GM18909 (cell line): Measurements from ENCODE around the gene SKA3.
"Not testable (repeated sequence)": the region's sequence is repeated elsewhere in the genome, so short reads cannot be mapped to it uniquely, and the experiment has no call there.

Experiments
- ATAC-seq: cut with Tn5 transposase; IDR thresholded peaks from one replicate; pipeline ENCODE4 v1.9.1; 2021; ENCODE audit warnings: mild to moderate bottlenecking; ENCODE audit not compliant: unreplicated experiment, poor library complexity

SKA3 gene

DNA sequence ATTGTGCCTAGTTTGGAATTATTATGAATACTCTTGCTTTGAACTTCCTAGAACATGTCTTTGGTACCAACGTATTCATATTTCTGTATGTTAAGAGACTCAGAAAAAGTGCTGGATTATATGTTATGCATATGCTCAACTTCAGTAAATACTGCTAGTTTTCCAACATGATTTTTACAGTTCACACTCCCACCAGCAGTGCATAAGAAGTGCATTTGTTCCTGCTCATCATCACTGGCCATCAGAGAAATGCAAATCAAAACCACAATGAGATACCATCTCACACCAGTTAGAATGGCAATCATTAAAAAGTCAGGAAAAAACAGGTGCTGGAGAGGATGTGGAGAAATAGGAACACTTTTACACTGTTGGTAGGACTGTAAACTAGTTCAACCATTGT is 2.6 kb downstream of the SKA3 start:
- ATAC-seq: not testable (repeated sequence)

DNA sequence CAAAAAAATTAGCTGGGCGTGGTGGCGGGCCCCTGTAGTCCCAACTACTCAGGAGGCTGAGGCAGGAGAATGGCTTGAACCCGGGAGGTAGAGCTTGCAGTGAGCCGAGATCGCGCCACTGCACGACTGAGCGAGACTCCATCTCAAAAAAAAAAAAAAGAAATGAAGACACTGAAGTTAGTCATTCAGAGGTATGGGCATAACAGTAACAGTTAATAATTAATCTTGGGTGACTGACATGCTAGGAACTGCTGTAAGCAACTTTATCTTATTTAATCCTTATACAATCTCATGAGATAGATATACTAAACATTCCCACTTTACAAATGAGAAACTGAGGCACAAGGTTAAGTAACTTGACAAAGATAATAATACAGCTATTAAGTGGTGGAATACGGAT is 4.9 kb downstream of the SKA3 start:
- ATAC-seq: no peak

DNA sequence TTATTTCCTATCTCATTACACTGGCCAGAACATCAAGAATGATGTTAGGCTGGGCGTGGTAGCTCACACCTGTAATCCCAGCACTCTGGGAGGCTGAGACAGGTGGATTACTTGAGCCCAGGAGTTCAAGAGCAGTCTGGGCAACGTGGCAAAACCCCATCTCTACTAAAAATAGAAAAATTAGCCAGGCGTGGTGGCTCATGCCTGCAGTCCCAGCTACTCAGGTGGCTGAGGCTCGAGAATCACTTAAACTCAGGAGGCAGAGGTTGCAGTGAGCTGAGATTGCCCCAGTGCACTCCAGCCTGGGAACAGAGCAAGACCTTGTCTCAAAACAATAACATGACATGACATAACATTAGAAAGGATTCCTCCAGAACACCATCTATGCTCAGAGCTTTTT is 10.7 kb downstream of the SKA3 start:
- not testable (repeated sequence) for ATAC-seq

DNA sequence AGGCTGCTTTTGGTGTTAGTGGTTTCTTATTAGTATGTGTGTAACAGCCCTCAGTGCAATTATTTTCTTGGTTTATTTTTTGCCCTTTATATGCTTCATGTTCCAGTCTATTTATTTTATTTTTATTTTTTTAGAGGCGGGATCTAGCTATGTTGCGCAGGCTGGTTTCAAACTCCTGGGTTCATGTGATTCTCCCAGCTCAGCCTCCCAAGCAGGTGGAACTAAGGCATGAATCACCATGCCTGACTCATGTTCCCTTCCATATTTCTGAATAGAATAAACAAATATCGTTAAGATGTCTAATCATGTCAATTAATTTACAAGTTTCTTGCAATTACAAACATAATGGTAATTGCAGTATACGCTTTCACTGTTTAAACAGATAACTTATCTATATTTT is 11.7 kb downstream of the SKA3 start:
- ATAC-seq: no peak

DNA sequence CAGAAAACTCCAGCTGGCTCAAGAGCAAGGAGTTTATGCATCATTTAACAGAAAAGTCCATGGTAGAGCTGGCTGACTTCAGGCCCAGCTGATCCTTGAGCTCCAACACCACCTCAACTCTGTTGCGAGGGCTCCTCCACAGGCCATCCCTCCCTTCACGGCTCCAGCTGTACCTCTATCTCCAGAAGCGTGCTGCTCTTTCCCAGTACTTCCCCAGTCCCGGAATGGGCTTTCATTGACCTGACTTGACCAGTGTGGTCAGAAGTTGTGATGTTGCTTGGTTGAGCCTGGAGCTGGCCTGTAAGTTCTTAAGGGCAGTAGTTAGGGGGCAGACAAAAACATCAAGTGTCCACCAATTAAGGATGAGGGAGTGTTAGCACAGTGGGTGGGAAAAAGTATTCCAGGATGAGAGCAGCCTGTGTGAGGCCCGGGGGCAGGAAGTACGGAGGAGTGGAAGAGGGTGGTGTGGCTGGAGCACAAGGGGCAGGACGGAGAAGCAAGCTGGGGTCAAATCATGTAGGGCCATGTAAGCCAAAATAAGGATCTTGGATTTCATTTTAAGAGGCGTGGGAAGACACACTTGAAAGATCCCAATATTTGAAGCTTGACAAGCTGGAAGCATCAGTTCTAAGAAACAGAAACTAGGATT is 24.0 kb downstream of the SKA3 start:
- no peak for ATAC-seq

DNA sequence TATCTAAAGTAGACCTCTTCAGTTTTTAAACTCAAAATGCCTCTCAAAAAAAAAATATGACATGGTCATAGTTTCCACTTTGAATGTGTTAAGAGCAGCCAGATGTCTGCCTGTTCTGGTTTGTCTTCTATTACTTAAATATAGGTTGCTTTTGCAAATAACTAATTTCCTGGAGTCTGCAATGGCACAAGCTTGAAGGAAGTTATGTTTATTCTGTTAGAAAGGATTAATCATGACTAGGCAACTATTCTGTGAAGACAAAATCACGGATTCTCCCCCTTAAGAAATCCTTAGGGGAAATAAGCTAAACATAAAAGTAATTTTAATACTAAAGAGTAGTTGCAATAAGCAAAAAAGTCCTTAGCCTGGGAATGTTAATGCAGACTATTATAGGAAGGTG is 26.3 kb downstream of the SKA3 start:
- no peak for ATAC-seq

DNA sequence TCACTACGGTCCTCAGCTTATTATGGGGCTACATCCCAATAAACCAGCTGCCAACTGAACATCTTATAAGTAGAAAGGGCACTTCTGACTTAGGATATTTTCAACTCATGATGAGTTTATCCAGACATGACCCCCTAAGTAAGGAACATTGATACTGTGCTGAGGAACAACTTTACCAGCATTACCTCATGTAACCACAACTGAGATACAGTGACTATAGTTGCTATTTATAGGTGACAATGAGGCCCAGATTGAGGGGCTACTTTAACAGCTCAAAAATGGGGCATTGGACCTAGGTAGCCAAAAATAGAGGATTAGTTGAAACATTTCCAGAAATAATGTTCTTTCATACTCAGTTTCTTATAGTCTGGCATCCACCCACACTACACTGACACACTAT is 26.8 kb downstream of the SKA3 start:
- no peak for ATAC-seq

DNA sequence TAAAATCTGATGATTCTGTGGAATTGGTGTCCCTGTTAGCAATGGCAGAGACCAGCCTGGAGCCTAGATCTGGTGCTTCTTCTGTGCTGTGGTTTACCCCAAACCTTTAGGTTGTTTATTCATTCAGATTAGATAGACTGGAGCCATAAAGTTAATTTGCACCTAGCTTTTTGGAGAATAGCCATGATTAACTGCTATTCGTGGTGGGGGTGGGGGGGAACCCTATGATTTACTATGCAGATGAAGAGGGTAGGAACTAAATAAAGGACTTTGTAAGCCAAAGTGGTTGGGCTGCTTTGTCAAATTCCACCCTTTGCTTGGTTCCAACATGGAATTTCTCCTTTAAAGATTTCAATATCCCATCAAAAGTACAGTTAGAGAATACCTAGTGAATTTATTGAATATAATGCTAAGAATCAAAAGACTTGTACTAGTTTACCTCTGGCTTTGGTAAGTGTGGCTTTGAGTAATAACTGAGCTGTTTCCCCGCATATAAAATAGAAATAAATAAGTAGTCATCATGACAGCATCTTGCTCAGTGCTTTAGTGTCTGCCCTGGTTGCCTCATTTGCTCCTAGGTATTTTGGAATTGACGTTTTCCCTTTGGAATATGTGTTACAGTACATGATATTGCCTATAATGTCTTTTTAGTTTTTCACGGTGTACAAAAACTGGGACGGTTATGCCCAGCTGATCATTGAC is 27.6 kb downstream of the SKA3 start:
- no peak for ATAC-seq

DNA sequence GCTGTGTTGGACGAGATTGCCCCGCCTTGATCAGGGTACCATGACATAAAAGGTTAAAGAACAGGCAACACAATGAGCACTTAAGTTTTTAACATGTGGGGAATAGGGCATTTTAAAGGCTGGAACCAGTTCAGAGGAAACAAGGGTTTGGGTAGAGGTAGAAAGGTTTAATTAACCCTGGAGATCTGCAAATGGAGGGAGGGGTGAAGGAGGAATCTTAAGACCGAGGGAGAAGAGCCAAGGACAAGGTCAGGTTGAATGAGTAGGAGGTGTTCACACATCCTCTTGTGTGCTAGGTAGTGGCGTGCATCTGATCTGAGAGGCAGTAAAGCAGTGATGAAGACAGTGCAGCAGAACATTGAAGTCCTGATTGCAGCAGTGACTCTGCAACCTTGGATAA is 28.5 kb downstream of the SKA3 start:
- no peak for ATAC-seq

DNA sequence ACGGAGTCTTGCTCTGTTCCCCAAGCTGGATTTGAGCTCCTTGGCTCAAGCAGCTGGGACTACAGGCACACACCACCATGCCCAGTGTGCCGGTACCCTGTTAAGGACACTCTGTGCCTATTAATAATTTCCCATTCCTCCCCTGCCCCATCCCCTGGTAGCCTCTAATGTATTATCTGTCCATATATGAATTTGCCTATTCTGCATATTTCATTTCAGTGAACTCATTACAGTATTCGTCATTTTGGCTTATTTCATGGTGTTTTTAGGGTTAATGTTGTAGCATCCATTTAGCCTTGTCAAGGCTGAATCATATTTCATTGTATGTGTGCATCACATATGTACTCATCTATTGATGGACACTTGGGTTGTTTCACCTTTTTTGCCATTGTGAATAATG is 33.6 kb downstream of the SKA3 start:
- ATAC-seq: no peak

DNA sequence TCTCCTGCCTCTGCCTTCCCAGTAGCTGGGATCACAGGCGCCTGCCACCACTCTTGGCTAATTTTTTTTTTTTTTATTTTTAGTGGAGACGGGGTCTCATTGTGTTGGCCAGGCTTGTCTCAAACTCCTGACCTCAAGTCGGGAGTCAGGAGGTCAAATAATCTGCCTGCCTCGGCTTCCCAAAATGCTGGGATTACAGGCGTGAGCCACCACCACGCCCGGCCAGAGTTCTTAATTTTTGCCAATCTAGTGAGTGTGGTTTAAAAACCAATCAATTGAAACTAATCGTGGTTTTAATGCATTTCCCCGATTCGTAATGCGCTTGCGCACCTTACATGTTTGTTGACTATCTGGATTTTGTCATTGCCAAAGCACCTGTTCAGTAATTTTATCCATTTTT is 37.0 kb downstream of the SKA3 start:
- no peak for ATAC-seq

DNA sequence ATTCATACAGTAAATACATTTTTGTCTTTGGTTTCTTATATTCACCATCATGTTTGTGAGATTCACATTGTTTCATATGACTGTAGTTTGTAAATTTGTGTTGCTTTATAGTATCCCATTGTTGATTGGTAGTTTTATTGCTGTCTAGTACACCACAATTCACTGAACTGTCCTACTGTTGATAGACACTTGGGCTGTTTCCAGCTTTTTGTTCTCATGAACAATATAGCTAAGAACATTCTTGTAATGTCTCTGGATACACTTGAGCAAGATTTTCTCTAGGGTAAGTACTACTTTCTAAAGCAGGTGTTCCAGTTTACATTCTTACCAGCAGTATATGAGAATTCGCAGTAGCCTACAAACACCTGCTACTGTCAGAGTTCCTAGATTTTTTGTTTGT is 37.8 kb downstream of the SKA3 start:
- no peak for ATAC-seq

DNA sequence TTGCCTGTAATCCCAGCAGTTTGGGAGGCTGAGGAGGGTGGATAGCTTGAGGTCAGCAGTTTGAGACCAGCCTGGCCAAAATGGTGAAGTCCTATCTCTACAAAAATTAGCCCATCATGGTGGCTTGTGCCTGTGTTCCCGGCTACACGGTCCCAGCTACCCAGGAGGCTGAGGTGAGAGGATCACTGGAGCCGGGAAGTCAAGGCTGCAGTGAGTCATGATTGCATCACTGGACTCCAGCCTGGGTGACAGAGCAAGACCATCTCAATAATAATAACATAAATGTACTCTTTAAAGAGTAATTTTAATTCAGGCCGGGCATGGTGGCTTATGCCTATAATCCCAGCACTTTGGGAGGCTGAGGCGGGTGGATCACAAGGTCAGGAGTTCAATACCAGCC is 38.7 kb downstream of the SKA3 start:
- no peak for ATAC-seq

DNA sequence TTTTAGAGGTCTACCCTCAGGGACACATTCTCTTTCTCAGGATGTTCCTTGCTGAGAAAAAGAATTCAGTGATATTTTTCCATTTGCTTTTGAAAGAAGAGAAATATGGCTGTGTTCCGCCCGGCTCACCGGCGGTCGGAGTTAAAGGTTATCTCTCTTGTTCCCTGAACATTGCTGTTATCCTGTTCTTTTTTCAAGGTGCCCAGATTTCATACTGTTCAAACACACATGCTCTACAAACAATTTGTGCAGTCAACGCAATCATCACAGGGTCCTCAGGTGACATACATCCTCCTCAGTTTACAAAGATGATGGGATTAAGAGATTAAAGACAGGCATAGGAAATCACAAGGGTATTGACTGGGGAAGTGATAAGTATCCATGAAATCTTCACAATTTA is 40.5 kb downstream of the SKA3 start:
- ATAC-seq: not testable (repeated sequence)

DNA sequence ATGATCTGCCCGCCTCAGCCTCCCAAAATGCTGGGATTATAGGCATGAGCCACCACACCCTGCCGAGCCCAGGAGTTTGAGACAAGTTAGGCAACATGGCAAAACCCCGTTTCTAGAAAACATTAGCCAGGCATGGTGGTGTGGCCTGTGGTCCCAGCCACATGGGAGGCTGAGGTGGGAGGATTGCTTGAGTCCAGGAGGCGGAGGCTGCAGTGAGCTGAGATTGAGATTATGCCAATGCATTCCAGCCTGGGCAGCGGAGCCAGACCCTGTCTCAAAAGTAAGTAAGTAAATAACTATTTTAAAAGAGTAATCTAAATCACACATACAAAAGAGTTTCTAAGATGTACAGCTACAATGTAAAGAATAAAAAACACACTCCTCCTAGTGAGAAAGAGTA is 41.9 kb downstream of the SKA3 start:
- ATAC-seq: no peak

DNA sequence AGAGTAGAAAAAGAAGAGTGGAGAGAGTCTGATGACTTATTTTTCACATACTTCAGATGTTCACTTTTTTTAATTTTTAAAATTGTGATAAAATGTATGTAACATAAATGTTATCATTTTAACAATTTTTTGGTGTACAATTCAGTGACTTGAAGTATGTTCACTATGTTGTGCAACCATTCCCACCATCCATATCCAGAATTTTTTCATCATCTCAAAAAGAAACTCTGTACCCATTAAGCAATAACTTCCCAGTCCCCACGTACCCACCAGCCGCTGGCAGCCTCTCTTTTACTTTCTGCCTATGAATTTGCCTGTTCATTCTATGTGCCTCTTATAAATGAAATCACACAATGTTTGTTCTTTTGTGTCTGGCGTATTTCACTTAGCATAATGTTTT is 43.3 kb downstream of the SKA3 start:
- no peak for ATAC-seq

DNA sequence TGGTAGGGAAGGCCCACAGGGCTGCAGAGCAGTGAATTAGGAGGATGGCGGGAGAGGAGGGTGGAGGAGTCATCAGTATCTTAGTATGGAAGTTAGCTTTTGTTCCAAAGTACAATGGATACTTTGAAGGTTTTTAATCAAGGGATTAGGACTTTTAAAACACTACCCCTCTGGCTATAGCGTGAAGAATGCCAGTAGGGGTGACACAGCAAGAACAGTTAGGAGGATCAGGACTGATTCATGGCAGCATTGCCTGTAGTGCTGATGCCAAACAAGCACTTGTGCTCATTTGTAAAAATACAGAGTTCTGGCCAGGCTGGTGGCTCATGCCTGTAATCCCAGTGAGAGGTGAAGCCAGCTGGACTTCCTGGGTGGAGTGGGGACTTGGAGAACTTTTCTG is 46.2 kb downstream of the SKA3 start:
- ATAC-seq: no peak

DNA sequence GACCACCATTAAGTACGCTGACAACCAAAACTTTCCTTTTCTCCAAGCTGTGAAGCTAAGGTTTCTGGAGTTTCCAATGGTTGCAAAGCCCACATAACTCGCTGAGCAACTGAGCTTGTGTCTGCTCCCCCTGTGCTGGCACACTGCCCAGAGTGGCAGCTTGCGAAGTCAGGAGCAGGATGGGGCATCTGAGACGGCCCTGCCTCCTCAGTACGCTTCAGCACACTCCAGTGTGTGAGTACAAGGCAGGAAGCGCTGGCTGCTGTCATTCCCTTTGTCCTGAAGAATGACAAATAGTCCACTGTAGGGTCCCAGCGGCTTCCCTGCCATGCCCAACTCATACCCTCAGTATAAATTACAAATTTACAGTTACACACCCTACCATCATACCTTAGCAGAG is 51.5 kb downstream of the SKA3 start:
- no peak for ATAC-seq

DNA sequence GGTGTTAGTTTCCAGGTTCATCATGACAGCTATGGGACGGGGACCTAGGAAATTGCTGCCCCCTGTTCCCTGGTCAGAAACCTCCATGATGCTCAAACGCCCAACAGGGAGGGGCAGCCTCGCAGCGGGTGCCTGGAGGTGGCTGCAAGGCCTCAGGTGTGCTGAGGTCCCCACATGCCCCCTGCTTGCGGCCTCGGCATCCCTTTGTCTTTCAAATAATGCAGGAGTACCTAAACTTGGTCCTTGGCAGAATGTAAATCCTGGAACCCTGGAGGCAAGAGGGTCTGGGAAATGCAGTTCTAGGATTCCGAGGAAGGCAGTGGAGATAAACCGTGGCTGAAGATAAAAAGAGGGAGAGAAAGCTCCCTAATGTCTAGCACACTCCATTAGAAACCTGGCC is 52.4 kb downstream of the SKA3 start:
- ATAC-seq: no peak

DNA sequence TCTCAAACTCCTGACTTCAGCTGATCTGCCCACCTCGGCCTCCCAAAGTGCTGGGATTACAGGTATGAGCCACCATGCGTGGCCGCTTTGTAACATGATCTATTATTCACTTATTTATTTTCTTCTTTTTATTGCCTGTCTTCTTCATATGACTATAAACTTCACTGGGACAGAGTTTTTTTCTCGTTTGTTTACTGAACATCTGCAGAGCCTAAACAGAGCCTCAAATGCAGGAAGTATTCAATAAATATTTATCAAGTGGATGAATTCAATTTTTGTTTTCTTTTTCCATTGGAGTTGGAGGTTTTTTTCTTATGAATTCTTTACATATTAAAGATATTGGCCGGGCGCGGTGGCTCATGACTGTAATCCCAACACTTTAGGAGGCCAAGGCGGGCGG is 54.7 kb downstream of the SKA3 start:
- no peak for ATAC-seq

DNA sequence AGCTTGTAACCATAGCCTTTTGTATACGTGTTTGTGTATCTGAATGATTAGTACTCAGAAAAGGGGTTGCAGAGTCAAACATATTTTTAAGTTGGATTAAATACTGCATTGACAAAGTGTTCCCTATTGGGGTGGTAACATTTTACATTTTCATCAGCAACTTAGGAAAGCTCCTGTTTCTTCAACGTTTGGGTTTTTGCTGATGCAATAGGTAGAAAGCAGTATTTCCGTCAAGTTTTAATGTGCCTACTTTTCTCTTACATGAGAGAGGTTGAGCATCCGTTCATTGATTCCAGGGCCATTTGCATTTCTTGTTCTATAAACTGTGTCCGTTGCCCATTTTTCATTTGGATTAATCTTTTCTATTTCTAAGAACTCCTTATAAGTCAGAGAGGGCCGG is 56.2 kb downstream of the SKA3 start:
- ATAC-seq: no peak

DNA sequence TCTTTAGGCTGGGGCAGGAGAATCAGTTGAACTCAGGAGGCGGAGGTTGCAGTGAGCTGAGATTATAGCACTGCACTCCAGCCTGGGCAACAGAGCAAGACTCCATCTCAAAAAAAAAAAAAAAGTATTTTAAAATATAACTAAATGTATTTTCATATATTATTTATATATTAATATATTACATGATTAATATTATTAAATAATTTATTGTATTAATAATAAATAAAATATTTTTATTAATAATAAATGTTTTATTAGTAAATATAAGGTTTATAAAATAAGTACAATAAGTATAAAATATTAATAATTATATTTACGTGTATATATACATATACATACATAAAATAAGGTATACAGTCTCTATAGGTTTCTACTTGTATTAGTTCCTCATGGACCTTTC is 56.8 kb downstream of the SKA3 start:
- ATAC-seq: no peak
